HL-60 (cell line): ENCODE results near the gene RAB1B.

Experiments
- DNase-seq, 2 experiments: peaks; one replicate each; pipeline ENCODE4 v3.0.0-alpha.2; 2010 to 2020; ENCODE audit warnings: low read depth in 1 of 2, low spot score in 1 of 2
- H3K27ac ChIP-seq: fragments of 250-450 bp; sonication (Bioruptor Pico); replicated peaks from 2 replicates; pipeline ENCODE4 v1.5.1; 2020; ENCODE audit warnings: mild to moderate bottlenecking, moderate library complexity
- H3K27me3 ChIP-seq: fragments of 250-450 bp; sonication (Bioruptor Pico); 2 replicates; pipeline ENCODE4 v1.5.1; 2021; ENCODE audit warnings: mild to moderate bottlenecking, moderate library complexity; ENCODE audit not compliant: insufficient read depth, poor library complexity, severe bottlenecking
- H3K4me3 ChIP-seq: replicated peaks from 2 replicates; pipeline ENCODE4 v1.5.1; 2011; ENCODE audit warnings: mild to moderate bottlenecking, control low read depth, low read length; ENCODE audit not compliant: insufficient read depth
- CTCF ChIP-seq: IDR thresholded peaks from one replicate; pipeline ENCODE4 v1.5.1; 2011; ENCODE audit warnings: low read length, control low read depth, inconsistent platforms; ENCODE audit not compliant: insufficient read depth
- GABPA ChIP-seq: IDR thresholded peaks from 2 replicates; pipeline ENCODE4 v1.6.1; 2012; ENCODE audit warnings: low read depth
- POLR2AphosphoS5 ChIP-seq: IDR thresholded peaks from 2 replicates; pipeline ENCODE4 v1.6.1; 2012; ENCODE audit warnings: low read depth
- SPI1 ChIP-seq: IDR thresholded peaks from 2 replicates; pipeline ENCODE4 v1.6.1; 2012; ENCODE audit warnings: low read depth, mild to moderate bottlenecking, borderline replicate concordance
- TF ChIP-seq, protein P1 (sequence below): IDR thresholded peaks from 2 replicates; pipeline ENCODE4 v1.6.1; 2012; ENCODE audit warnings: low read depth; ENCODE audit not compliant: insufficient replicate concordance

Gene RAB1B

GRCh38 chr11:66277471-66278362 is 9.3 kb downstream of the RAB1B start, which contains the start of gene CNIH2:
Gene CNIH2 (plus strand): TSS chr11:66278175. CDS start chr11:66278457, 282 bp downstream.
- TF ChIP-seq GABPA, result no peak
- TF ChIP-seq, protein P1, sequence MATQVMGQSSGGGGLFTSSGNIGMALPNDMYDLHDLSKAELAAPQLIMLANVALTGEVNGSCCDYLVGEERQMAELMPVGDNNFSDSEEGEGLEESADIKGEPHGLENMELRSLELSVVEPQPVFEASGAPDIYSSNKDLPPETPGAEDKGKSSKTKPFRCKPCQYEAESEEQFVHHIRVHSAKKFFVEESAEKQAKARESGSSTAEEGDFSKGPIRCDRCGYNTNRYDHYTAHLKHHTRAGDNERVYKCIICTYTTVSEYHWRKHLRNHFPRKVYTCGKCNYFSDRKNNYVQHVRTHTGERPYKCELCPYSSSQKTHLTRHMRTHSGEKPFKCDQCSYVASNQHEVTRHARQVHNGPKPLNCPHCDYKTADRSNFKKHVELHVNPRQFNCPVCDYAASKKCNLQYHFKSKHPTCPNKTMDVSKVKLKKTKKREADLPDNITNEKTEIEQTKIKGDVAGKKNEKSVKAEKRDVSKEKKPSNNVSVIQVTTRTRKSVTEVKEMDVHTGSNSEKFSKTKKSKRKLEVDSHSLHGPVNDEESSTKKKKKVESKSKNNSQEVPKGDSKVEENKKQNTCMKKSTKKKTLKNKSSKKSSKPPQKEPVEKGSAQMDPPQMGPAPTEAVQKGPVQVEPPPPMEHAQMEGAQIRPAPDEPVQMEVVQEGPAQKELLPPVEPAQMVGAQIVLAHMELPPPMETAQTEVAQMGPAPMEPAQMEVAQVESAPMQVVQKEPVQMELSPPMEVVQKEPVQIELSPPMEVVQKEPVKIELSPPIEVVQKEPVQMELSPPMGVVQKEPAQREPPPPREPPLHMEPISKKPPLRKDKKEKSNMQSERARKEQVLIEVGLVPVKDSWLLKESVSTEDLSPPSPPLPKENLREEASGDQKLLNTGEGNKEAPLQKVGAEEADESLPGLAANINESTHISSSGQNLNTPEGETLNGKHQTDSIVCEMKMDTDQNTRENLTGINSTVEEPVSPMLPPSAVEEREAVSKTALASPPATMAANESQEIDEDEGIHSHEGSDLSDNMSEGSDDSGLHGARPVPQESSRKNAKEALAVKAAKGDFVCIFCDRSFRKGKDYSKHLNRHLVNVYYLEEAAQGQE, result no peak
- TF ChIP-seq CTCF, result no peak
- TF ChIP-seq POLR2AphosphoS5, result no peak
- no peak for TF ChIP-seq SPI1
- no peaks in the 10 kb centered on the region for H3K27me3 ChIP-seq
- no peak within 1 kb of the TSS for H3K27ac ChIP-seq
- no peak within 1 kb of the TSS; the same call in 1 of the 2 replicates for H3K4me3 ChIP-seq
- peak in 1 of 2 experiments; percentile 25 for DNase-seq

DNA sequence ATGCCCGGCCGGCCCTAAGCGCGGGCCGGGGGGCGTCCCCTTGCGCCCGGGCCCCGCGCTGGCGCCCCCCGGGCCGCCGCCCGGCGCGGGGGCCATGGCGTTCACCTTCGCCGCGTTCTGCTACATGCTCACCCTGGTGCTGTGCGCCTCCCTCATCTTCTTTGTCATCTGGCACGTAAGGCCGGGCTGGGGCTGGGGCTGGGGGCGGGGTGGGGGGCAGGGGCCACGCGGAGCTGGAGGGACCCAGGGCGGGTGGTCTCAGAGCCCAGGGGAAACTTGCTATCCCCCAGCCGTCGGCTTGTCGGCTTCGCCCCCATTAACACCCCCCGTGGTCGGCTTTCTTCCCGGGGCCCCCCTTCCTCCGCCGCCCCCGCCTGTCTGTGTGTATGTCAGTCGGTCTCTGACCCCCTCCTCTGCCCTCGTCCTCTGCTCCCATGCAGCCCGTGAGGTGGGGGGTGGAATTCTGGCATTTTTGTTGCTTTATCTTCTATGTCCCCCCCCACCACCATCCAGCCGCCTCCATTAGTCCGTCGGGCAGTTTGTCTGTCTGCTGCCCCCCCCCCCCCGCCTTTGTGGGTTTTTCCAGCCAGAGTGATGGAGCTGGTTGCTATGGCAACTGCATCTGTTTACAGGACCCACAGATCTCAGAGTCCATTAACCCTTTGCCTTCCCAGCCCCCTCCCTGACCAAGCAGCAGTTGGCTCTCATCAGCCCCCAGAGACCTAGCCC is 10.1 kb downstream of the RAB1B start:
- TF ChIP-seq, protein P1, result no peak
- TF ChIP-seq POLR2AphosphoS5 (no peak), SPI1 (no peak), GABPA (no peak), CTCF (no peak)
- H3K4me3 ChIP-seq, result no peak overlapping the region
- H3K27ac ChIP-seq, result no peak overlapping the region
- no peaks in the 10 kb centered on the region for H3K27me3 ChIP-seq
- DNase-seq, result no peak

GRCh38 chr11:66279092-66279734 is 10.8 kb downstream of the RAB1B start:
- no peak overlapping the region for H3K27ac ChIP-seq
- no peak for TF ChIP-seq GABPA
- no peak for TF ChIP-seq CTCF
- no peak for TF ChIP-seq SPI1
- TF ChIP-seq, protein P1, result no peak
- TF ChIP-seq POLR2AphosphoS5, result no peak
- H3K27me3 ChIP-seq, result no peaks in the 10 kb centered on the region
- no peak overlapping the region for H3K4me3 ChIP-seq
- DNase-seq, result no peak
